GM12872 (cell line): Measurements from ENCODE around the gene CRTC1.

Source experiments
- TF ChIP-seq, protein P1 (sequence below): IDR thresholded peaks from 3 replicates; pipeline ENCODE4 v1.5.1; 2011; ENCODE audit warnings: low read depth, mild to moderate bottlenecking, low read length, moderate library complexity; ENCODE audit not compliant: insufficient read depth

Gene CRTC1

DNA sequence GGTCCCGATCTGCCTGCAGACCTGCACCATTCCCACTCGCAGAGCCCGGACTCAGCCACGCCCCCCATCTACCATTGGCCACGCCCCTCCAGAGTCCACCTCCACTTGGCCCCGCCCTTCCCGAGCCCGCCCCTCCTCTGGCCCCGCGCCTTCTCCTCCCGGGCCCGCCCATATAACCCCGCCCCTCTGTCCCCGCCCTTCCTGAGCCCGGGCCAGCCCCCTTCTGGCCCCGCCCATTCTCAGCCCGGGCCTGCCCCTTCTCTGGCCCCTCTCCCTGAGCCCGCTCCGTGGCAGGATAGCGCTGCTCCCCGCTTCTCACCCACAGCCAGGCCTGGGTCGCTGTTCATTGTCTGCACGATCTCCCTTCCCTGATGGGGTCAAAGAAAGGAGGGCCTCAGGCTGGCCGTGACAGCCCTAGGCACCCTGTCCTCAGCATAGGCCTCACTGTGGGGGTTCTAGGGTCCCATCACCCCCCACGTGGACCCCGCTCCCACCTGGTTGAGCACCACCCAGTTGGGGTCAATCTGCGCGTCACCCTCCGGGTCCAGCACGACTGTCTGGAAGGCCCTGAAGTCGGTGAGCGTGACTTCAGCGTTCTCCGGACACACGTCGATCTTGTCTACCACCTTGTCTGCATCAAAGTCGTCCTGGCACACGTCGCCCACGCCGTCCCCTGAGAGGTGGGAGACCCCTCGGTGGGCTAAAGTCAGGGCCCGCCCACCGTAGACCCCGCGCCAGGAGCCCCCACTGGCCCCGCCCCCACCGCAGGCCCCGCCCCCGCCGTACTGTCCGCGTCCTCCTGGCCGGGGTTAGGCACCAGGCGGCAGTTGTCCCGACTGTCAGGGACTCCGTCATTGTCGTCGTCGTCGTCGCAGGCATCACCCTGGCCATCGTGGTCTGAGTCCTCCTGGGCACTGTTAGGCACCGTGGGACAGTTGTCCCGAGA, 102.0 kb downstream of the CRTC1 start:
- TF ChIP-seq, protein P1, sequence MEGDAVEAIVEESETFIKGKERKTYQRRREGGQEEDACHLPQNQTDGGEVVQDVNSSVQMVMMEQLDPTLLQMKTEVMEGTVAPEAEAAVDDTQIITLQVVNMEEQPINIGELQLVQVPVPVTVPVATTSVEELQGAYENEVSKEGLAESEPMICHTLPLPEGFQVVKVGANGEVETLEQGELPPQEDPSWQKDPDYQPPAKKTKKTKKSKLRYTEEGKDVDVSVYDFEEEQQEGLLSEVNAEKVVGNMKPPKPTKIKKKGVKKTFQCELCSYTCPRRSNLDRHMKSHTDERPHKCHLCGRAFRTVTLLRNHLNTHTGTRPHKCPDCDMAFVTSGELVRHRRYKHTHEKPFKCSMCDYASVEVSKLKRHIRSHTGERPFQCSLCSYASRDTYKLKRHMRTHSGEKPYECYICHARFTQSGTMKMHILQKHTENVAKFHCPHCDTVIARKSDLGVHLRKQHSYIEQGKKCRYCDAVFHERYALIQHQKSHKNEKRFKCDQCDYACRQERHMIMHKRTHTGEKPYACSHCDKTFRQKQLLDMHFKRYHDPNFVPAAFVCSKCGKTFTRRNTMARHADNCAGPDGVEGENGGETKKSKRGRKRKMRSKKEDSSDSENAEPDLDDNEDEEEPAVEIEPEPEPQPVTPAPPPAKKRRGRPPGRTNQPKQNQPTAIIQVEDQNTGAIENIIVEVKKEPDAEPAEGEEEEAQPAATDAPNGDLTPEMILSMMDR: no peak

DNA sequence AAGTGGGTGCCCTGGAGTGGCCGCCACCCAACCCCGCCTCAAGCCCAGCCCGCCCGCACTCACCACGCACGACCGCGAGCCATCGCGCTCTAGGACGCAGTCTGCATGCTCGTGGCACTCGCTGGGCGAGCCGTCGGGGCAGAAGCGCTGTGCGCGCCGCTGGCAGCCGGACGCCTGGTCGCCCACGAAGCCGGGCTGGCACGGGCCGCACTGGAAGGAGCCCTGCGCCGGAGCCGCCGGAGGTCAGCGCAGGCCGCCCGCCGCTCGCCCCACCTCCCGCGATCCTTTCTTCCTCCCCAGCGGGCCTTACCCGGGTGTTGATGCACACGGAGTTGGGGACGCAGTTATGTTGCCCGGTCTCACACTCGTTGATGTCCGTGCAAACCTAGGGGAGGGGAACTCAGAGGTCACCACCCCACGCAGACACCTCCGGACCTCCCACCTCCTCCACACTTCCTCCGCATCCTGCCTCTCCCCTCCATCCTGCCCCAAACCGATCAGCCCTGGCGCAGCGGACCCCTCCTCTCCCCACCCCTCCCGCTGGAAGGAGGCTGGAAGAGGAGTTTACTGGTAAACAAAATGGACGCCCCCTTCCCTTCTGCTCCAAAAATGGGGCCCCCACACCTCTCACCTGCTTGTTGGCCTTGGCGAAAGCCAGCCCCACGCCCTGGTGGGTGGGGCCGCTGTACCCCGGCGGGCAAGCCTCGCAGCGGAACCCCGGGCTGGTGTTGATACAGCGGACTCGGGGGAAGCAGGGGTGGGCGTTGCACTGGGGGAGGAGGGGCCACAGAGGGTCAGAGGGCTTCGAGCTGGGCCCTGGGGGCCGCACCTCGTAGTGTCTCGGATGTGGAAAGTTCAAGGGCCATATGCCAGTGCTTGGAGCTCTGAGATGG, 105.3 kb downstream of the CRTC1 start:
- TF ChIP-seq, protein P1: no peak

DNA sequence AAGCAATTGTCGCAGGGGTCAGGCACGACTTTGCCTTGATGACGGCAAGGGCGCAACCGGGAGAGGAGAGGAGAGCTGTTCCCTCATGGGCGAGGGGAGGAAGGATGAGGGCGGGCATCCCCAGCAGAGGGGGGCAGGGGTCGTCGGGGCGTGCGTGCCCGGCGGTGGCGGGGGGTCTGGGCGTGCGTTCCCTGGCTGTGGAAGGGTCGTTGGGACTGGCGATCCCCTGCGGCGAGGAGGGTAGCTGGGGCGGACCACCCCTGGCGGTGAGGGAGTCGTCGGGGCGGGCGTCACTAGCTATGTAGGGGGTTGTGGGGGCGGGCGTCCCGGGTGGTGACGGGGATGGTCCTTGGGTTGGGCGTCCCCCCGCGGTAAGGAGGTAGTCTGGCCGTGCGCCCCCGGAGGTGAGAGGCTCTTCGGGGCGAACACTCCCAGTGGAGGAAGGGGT, 106.0 kb downstream of the CRTC1 start:
- TF ChIP-seq, protein P1: no peak

DNA sequence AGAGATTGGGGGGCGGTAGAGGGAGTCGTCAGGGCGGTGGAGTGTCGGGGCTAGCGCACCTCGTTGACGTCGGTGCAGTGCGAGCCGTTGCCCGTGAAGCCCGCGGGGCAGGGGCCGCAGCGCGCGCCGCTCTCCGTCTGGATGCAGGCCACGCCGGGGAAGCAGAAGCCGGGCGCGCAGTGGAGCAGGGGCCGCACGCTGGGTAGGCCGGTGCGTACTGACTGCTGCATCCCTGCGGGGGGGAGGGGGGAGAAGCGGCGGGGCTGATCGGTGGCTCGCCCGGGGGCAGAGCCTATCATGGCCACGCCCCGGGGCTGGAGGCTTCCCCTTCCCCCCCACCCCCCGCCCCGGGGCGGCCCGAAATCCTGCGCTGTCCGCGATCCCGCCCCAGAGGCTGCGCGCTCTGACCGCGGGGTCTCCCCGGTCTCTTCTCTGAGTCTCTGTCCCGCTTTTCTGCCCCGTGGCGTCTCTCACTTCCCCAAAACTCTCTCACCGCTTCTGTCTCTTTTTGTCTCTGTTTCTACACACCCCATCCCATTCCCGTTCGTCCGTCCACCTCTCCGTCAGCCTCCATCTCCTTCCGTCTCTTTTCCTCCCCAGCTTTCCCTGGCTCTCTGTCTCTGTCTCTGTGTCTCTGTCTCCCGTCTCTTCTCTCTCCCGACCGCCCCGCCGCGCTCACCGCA, 106.5 kb downstream of the CRTC1 start:
- TF ChIP-seq, protein P1: no peak

DNA sequence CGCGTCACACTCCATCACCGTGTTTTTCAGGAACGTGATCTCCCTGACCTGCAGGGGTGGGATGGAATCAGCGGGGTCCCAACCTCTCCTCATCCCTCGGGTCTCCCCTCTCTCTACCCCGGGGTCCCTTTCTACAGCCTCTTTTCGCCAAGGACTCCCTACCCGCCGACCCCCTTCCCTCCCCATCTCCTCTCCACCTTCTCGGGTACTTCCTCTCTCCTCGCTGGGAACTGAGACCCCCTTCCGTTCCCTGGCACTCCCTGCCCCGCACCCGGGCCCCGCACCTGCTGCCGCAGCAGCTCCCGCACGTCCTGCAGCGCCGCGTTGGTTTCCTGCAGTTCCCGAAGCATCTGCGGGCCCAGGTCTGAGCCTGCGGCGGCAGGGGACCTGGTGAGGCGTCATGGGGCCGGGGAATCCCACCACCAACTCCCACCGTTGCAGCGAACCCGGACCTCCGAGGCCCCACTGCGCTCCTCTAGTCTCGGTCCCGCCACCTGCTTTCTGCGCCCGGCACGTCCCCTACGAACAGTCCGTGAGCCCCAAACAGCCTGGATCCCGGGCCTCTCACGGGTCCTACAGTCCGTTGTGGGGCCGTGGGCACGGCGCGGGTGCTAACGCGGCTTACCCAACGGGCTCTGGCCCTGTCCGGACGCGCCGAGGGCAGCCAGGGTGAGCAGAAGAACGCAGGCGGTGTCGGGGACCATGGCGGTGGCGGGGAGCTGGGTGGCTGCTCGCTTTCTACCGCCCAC, 107.3 kb downstream of the CRTC1 start, which contains the start of gene COMP:
Gene COMP, minus strand, starts transcription at position 740 of the 749 bp plus-strand sequence. Its CDS starts 36 bp downstream, at position 704.
- TF ChIP-seq, protein P1: no peak

DNA sequence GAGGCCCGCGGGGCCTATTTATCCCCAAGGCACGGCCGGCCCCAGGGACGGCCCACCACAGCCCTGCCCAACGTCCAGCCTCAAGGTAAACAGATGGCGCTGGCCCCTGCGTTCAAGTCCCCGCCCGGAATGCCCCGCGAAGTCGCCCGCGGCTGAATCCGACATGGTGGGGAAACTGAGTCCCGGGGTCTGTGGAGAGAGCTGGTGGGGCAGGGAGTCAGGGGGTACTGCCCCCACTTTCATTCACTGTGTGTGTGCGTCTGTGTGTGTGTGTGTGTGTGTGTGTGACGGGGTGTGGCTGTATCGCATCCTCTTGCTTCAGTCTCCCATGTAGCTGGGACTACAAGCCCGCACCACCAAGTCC, 107.8 kb downstream of the CRTC1 start:
- TF ChIP-seq, protein P1: no peak
